Thyroid gland (tissue), 4 donors: ENCODE data around the gene KIAA1614. TPM values are rescaled to one million over a fixed set of nuclear protein-coding genes. Genes with fewer than 3 reads are reported as not detected.

Experiments
- DNase-seq, 2 donors: peaks; one replicate each; pipeline ENCODE4 v3.0.0-alpha.2; 2019
- H3K27ac ChIP-seq, 3 donors: fragments of 200-600 bp; sonication (generic); 1 replicate in 2 of 3; 2 replicates in 1 of 3; pipeline ENCODE4 v1.5.1; 2016 to 2019; ENCODE audit warnings: mild to moderate bottlenecking in 1 of 3, moderate library complexity in 1 of 3
- H3K27me3 ChIP-seq: fragments of 200-600 bp; sonication (generic); one replicate; pipeline ENCODE4 v1.5.1; 2019
- H3K36me3 ChIP-seq, 2 donors: fragments of 200-600 bp; sonication (generic); one replicate each; pipeline ENCODE4 v1.5.1; 2016 to 2019
- H3K4me1 ChIP-seq, 2 donors: fragments of 200-600 bp; sonication (generic); one replicate each; pipeline ENCODE4 v1.5.1; 2017 to 2019
- H3K4me3 ChIP-seq, 3 donors: fragments of 200-600 bp; sonication (generic); replicated peaks in 1 of 3; 1 replicate in 2 of 3; 2 replicates in 1 of 3; pipeline ENCODE4 v1.5.1; 2016; ENCODE audit warnings: mild to moderate bottlenecking in 1 of 3
- H3K9me3 ChIP-seq: fragments of 200-600 bp; sonication (generic); one replicate; pipeline ENCODE4 v1.5.1; 2017
- POLR2A ChIP-seq, 2 donors: fragments of 450-650 bp; IDR thresholded peaks; one replicate each; pipeline ENCODE4 v1.6.1; 2017; ENCODE audit warnings: antibody characterized with exemption in 2 of 2, mild to moderate bottlenecking in 2 of 2, moderate library complexity in 1 of 2
- WGBS, 2 donors: methylation state at CpG; one replicate each; pipeline ENCODE4 v1.1.5; 2017; 5-methylcytosine and 5-hydroxymethylcytosine counted together
- intact Hi-C: fragments of 100-400 bp; cut with DNase I; formaldehyde crosslinking; loops from one replicate; pipeline ENCODE4 v1.15.1; 2023
- total RNA-seq, 4 donors: library from RNA; depleted of rRNA; stranded (reverse); fragments of >200 nt; gene quantifications; one replicate each; pipeline ENCODE4 v1.2.3, GENCODE V29; 2016
- TF ChIP-seq, protein P1 (sequence below), 6 experiments: fragments of 200-600 bp in 3 of 6; fragments of 450-650 bp in 3 of 6; sonication (generic) in 3 of 6; IDR thresholded peaks; one replicate each; pipeline ENCODE4 v1.5.1; 2016 to 2019; ENCODE audit warnings: antibody characterized with exemption in 6 of 6, mild to moderate bottlenecking in 2 of 6, inconsistent platforms in 1 of 6, moderate library complexity in 1 of 6

The KIAA1614 gene
- total RNA-seq, 4 donors from 2014 or later = 8.7 to 16.7 (median 12.5) TPM

GRCh38 chr1:180961622-180962021 lies 48.9 kb downstream of the KIAA1614 start:
- Histone ChIP-seq H3K4me3 (no peak overlapping the region), H3K36me3 (no peaks in the 10 kb centered on the region), H3K9me3 (no peaks in the 10 kb centered on the region), H3K4me1 (peaks cover 16 to 17% of the 10 kb centered on the region in 2 donors), H3K27me3 (no peaks in the 10 kb centered on the region), H3K27ac (peak overlapping the region; percentile 43 to 69 (median 49))
- 54 to 57% methylated on average over 4 of the region's 4 CpGs for WGBS, 2 donors
- DNase-seq = peak in 1 of 2 donors; percentile 20
- TF ChIP-seq, protein P1, sequence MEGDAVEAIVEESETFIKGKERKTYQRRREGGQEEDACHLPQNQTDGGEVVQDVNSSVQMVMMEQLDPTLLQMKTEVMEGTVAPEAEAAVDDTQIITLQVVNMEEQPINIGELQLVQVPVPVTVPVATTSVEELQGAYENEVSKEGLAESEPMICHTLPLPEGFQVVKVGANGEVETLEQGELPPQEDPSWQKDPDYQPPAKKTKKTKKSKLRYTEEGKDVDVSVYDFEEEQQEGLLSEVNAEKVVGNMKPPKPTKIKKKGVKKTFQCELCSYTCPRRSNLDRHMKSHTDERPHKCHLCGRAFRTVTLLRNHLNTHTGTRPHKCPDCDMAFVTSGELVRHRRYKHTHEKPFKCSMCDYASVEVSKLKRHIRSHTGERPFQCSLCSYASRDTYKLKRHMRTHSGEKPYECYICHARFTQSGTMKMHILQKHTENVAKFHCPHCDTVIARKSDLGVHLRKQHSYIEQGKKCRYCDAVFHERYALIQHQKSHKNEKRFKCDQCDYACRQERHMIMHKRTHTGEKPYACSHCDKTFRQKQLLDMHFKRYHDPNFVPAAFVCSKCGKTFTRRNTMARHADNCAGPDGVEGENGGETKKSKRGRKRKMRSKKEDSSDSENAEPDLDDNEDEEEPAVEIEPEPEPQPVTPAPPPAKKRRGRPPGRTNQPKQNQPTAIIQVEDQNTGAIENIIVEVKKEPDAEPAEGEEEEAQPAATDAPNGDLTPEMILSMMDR (IDR thresholded peaks at IDR 0.05) = no peak
- no peak for TF ChIP-seq POLR2A (IDR thresholded peaks at IDR 0.05)
- intact Hi-C loops = no loop called here

GRCh38 chr1:180962178-180962577 lies 49.5 kb downstream of the KIAA1614 start:
- TF ChIP-seq, protein P1 (IDR thresholded peaks at IDR 0.05) = no peak
- no peak for TF ChIP-seq POLR2A (IDR thresholded peaks at IDR 0.05)
- Histone ChIP-seq H3K4me1 (peaks cover 16 to 17% of the 10 kb centered on the region in 2 donors), H3K4me3 (no peak overlapping the region), H3K27ac (peak overlapping the region; percentile 43 to 69 (median 50)), H3K27me3 (no peaks in the 10 kb centered on the region), H3K9me3 (no peaks in the 10 kb centered on the region), H3K36me3 (no peaks in the 10 kb centered on the region)
- peak; percentile 79 to 85 for DNase-seq
- 30 to 38% methylated on average over 4 of the region's 4 CpGs for WGBS, 2 donors
- intact Hi-C loops = no loop called here

- Histone ChIP-seq H3K27me3 (no peaks in the 10 kb centered on the region), H3K36me3 (no peaks in the 10 kb centered on the region), H3K4me1 (peaks cover 16 to 17% of the 10 kb centered on the region in 2 donors), H3K27ac (no peak overlapping the region), H3K4me3 (no peak overlapping the region), H3K9me3 (no peaks in the 10 kb centered on the region)
- TF ChIP-seq, protein P1 (IDR thresholded peaks at IDR 0.05) = no peak
- TF ChIP-seq POLR2A (IDR thresholded peaks at IDR 0.05) = no peak
- no peak for DNase-seq
- intact Hi-C loops = no loop called here
- WGBS, 2 donors = 91 to 96% methylated on average over 10 of the region's 10 CpGs
Observed at GRCh38 chr1:180964056-180964455, 51.4 kb downstream of the KIAA1614 start.

DNA sequence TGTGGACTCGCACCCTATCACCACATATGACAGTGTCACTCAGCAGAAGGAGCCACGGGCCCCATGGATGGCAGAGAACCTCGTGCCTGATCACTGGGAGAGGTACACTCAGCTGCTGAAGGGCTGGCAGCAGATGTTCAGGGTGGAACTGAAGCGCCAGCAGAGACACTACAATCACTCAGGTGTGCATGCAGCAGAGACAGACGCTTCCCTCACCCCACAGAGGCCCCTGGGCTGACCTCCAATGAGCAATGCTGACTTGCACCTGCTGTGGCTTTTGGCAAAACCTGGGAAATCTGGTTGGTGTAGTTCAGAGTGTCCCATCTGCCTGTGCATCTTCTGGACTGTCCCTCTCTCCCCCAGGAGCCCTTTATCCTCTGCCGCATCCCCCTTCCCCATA lies 51.9 kb downstream of the KIAA1614 start:
- WGBS, 2 donors = 88 to 97% methylated on average over 6 of the region's 6 CpGs
- H3K27ac ChIP-seq = no peak overlapping the region
- no peaks in the 10 kb centered on the region for H3K27me3 ChIP-seq
- no peaks in the 10 kb centered on the region for H3K36me3 ChIP-seq
- DNase-seq = no peak
- TF ChIP-seq, protein P1 (IDR thresholded peaks at IDR 0.05) = no peak
- TF ChIP-seq POLR2A (IDR thresholded peaks at IDR 0.05) = no peak
- H3K4me3 ChIP-seq = no peak overlapping the region
- no peaks in the 10 kb centered on the region for H3K9me3 ChIP-seq
- H3K4me1 ChIP-seq = peaks cover 16 to 17% of the 10 kb centered on the region in 2 donors
- intact Hi-C loops = no loop called here

DNA sequence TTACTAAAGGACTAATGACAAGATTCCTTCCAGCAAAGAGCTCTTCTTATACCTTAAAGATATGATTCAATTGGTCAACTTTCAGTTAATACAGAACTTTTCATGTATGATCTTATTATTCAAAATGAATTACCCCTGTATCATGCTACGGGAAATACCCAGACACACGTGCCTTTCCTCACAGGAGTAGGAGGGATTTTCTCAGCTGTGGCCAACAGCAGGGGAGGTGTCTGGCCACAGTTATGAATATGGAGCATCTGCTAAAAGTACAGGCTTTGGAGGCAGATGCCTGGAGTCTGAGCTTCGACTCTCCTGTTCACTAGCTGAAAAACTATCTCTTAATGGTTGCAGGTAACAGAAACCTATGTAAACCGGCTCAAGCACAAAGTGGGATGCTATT lies 53.6 kb downstream of the KIAA1614 start:
- intact Hi-C loops = no loop called here
- WGBS, 2 donors = 92 to 94% methylated on average over 4 of the region's 4 CpGs
- Histone ChIP-seq H3K4me3 (no peak overlapping the region), H3K4me1 (peaks cover 20 to 23% of the 10 kb centered on the region in 2 donors), H3K36me3 (no peaks in the 10 kb centered on the region), H3K27ac (no peak overlapping the region), H3K9me3 (no peaks in the 10 kb centered on the region), H3K27me3 (no peaks in the 10 kb centered on the region)
- DNase-seq = no peak
- no peak for TF ChIP-seq POLR2A (IDR thresholded peaks at IDR 0.05)
- TF ChIP-seq, protein P1 (IDR thresholded peaks at IDR 0.05) = no peak
